Subcutaneous abdominal adipose tissue (tissue), 5 donors: ENCODE results near the gene NEDD4.
"Not testable (repeated sequence)": the region's sequence is repeated elsewhere in the genome, so short reads cannot be mapped to it uniquely, and the experiment has no call there.

Experiments
- H3K27ac ChIP-seq: one replicate; pipeline ENCODE4 v1.7.0; 2013; ENCODE audit warnings: low read depth, mild to moderate bottlenecking, inconsistent platforms, low read length, moderate library complexity
- H3K27me3 ChIP-seq, 5 donors: one replicate each; pipeline ENCODE4 v1.7.0; 2013; ENCODE audit warnings: low read length in 5 of 5, inconsistent platforms in 1 of 5; ENCODE audit not compliant: control insufficient read depth in 5 of 5, insufficient read depth in 4 of 5
- H3K36me3 ChIP-seq, 5 donors: one replicate each; pipeline ENCODE4 v1.7.0; 2013; ENCODE audit warnings: low read length in 5 of 5; ENCODE audit not compliant: control insufficient read depth in 5 of 5, insufficient read depth in 5 of 5
- H3K4me1 ChIP-seq, 5 donors: one replicate each; pipeline ENCODE4 v1.7.0; 2013; ENCODE audit warnings: low read length in 5 of 5, mild to moderate bottlenecking in 3 of 5, moderate library complexity in 1 of 5; ENCODE audit not compliant: control insufficient read depth in 5 of 5, insufficient read depth in 5 of 5
- H3K4me3 ChIP-seq, 5 donors: one replicate each; pipeline ENCODE4 v1.7.0; 2013; ENCODE audit warnings: low read length in 5 of 5, low read depth in 1 of 5
- H3K9ac ChIP-seq, 5 donors: one replicate each; pipeline ENCODE4 v1.7.0; 2013; ENCODE audit warnings: low read length in 5 of 5, mild to moderate bottlenecking in 4 of 5, moderate library complexity in 3 of 5
- H3K9me3 ChIP-seq, 5 donors: one replicate each; pipeline ENCODE4 v1.7.0; 2013; ENCODE audit warnings: low read length in 5 of 5; ENCODE audit not compliant: control insufficient read depth in 5 of 5
- donor health status: healthy.
- donor health status: healthy.
- donor health status: healthy.
- donor health status: healthy.
- donor health status: healthy.

Gene NEDD4

DNA sequence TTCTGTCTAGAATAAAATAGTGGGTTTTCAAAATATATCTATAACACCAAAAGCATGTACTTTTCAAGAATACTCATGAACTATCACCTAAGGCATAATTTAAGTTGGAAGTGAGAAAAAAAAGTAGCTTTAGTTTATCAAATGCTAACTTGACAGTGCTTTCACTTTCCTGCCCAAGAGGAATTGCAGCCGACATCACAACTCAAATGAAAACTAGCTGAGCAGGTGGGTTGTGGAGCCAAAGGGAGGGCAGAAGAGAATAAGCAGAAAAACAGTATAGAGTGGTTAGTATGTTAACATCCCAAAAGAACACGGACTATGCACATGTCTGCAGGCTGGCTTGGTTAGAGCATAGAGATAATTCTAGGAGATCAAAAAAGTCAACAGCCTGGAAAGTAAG, 120.9 kb downstream of the NEDD4 start:
- Histone ChIP-seq H3K4me3 (no peak overlapping the region), H3K9ac (no peak overlapping the region), H3K27me3 (no peaks in the 10 kb centered on the region)

DNA sequence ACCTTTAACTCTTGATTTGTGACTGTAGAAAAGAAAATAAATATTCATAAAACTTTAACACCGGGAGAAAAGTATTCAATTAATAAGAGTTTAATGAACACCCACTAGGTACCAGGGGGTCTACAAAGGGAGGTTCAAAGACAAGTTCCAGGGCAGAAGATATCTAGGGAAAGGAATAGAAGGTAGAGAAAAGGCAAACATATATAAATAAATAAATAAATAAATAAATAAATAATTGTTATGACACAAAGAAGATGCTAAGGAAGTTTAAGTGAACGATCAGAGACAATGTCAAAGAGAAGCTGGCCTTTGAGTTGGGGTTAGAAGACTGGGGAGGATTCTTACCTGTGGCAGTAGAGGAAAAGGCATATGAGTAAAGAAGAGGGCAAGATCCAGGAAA, 123.8 kb downstream of the NEDD4 start:
- H3K27ac ChIP-seq = no peak overlapping the region

More for the DNA sequence above, 120.9 kb downstream of the NEDD4 start:
- peaks cover 0 to 5% (median 0%) of the 10 kb centered on the region in 5 donors for H3K36me3 ChIP-seq
- no peaks in the 10 kb centered on the region for H3K9me3 ChIP-seq
- no peak overlapping the region for H3K27ac ChIP-seq
- no peaks in the 10 kb centered on the region for H3K4me1 ChIP-seq

DNA sequence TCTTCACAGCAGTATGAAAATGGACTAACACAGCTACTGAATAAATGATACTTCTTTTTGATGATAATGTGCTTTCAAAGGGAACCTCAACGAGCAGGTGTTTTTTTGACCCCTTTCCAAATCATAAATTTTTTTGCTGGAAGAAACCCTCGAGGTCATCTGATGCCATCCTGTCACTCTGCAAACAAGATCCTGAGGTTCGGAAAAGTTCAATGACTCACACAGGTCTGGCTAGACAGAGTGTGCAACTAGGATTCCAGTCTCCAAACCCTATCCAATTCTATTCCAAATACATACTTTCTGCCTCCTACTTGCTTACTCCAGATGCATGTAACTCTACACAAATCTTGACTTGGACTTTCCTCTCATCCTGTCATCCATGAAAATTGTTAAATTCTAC, 124.7 kb downstream of the NEDD4 start:
- Histone ChIP-seq H3K9ac (no peak overlapping the region), H3K36me3 (peaks cover 0 to 5% (median 0%) of the 10 kb centered on the region in 5 donors), H3K4me1 (no peaks in the 10 kb centered on the region), H3K27me3 (no peaks in the 10 kb centered on the region), H3K27ac (no peak overlapping the region), H3K4me3 (no peak overlapping the region), H3K9me3 (no peaks in the 10 kb centered on the region)

More for the DNA sequence above, 123.8 kb downstream of the NEDD4 start:
- H3K36me3 ChIP-seq = peaks cover 0 to 5% (median 0%) of the 10 kb centered on the region in 5 donors
- no peaks in the 10 kb centered on the region for H3K9me3 ChIP-seq
- H3K27me3 ChIP-seq = no peaks in the 10 kb centered on the region
- no peak overlapping the region for H3K4me3 ChIP-seq
- no peaks in the 10 kb centered on the region for H3K4me1 ChIP-seq
- no peak overlapping the region for H3K9ac ChIP-seq

DNA sequence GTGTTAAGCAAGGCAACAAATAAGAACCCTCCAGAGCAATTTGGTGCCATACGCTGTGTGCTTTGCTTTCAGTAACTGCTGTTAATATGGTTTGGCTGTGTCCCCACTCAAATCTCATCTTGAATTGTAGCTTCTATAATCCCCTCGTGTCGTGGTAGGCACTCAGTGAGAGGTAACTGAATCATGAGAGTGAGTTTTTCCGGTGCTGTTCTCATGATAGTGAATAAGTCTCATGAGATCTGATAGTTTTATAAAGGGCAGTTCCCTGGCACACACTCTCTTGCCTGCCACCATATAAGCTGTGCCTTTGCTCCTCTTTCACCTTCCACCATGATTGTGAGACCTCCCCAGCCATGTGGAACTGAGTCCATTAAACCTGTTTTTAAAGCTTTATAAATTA, 125.1 kb downstream of the NEDD4 start:
- H3K27ac ChIP-seq, H3K9me3 ChIP-seq, H3K9ac ChIP-seq, H3K4me3 ChIP-seq, H3K4me1 ChIP-seq, H3K36me3 ChIP-seq, H3K27me3 ChIP-seq: not testable (repeated sequence)

DNA sequence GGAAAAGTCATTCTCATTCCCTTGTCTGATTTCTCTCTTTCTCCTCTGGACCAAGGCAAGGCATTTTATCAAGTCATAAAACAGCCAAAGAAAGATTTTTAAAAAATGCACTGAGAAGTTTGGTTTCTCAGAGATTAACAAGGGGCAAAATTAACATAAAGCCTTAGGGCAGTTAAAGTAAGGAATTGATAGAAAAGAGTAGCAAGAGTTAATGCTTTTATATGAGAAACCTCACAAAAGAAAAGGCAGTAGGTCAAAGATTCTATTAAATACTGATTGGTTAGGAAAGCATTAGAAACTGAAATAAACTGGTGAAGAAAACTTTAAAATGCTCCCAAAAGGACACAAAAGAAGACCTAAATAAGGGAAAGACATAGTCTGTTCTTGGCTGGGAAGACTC, 129.5 kb downstream of the NEDD4 start:
- Histone ChIP-seq H3K9ac (no peak overlapping the region), H3K4me3 (no peak overlapping the region), H3K9me3 (no peaks in the 10 kb centered on the region), H3K27ac (no peak overlapping the region), H3K4me1 (no peaks in the 10 kb centered on the region), H3K27me3 (no peaks in the 10 kb centered on the region), H3K36me3 (peaks cover 9 to 19% (median 14%) of the 10 kb centered on the region in 5 donors)

DNA sequence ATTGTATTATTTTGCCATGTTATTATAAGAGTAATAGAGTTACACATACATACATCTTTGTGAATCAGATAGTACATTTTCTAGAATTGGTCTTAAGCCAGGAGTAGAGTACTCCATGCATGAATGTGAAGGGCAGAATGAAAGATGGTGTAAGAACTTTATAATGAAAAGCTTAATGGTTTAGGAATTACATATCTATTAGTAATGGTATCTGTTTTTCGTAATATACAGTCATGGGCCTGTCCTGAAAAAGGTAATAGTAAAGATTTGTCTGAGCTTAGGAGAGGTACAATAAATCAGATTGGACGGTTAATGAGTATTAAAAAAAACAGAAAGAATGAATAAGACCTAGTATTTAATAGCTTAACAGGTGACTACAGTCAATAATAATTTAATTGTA, 132.3 kb downstream of the NEDD4 start:
- Histone ChIP-seq H3K9me3 (no peaks in the 10 kb centered on the region), H3K4me1 (no peaks in the 10 kb centered on the region), H3K27me3 (no peaks in the 10 kb centered on the region), H3K4me3 (no peak overlapping the region), H3K9ac (no peak overlapping the region), H3K27ac (no peak overlapping the region), H3K36me3 (peaks cover 10 to 30% (median 24%) of the 10 kb centered on the region in 5 donors)

DNA sequence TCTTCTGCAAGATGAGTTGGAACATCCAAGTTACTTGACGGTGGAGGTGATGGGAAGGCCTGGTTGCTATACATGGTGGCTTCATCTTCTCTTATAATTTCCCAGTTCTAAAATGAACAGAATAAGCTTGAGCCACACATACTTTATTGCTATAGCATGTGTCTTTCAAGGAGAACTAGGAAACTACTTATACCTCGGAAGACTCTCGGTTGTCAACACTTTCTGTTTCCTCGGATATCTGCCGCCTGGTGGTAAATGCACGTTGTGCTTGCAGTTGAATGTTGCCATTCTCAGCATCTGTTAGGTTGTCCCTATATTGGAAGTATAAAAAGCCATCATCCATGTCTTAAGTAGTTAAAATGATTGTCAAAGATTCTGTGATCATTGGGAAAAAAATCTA, 132.9 kb downstream of the NEDD4 start:
- Histone ChIP-seq H3K9me3 (no peaks in the 10 kb centered on the region), H3K4me1 (no peaks in the 10 kb centered on the region), H3K36me3 (peaks cover 10 to 36% (median 31%) of the 10 kb centered on the region in 5 donors), H3K27ac (no peak overlapping the region), H3K27me3 (no peaks in the 10 kb centered on the region), H3K9ac (no peak overlapping the region), H3K4me3 (no peak overlapping the region)

DNA sequence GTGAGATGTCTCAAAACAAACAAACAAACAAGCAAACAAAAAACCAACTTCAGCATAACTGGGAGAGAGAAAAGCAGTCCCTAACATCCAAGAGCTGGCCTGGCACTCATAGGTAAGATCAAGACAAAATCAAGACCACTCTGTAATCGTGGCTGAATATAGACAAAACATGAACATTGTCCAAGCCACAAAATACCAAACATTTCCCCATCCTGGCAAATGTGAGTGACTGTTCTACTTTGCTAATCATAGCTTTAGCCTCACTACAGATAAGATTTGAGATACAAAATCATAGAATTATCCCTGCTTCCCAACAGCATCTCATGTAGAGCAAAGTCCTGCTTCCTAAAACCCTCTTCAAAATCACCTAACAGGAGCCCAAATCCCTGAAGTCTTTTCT, 133.7 kb downstream of the NEDD4 start:
- no peak overlapping the region for H3K9ac ChIP-seq
- H3K4me1 ChIP-seq = no peaks in the 10 kb centered on the region
- H3K36me3 ChIP-seq = peaks cover 15 to 44% (median 38%) of the 10 kb centered on the region in 5 donors
- no peaks in the 10 kb centered on the region for H3K9me3 ChIP-seq
- H3K27me3 ChIP-seq = no peaks in the 10 kb centered on the region
- no peak overlapping the region for H3K4me3 ChIP-seq
- H3K27ac ChIP-seq = no peak overlapping the region

DNA sequence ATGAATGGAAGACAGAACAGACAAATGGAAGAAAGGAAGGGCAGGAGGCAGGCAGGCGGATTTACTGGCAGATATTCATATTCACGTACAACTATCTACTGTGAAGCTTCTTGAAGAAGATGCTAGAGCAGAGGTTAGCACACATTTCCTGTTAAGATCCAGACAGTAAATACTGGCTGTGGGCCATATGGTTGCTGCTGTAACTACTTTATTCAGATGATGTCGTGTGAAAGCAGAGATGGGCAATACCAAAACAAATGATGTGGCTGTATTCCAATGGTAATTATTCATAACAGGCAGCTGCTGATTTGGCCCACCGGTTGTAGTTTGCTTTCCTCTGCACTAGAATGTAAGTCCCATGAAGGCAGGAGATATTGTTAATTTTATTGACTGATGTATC, 134.8 kb downstream of the NEDD4 start:
- Histone ChIP-seq H3K9ac (no peak overlapping the region), H3K27me3 (no peaks in the 10 kb centered on the region), H3K36me3 (peaks cover 20 to 49% (median 42%) of the 10 kb centered on the region in 5 donors), H3K9me3 (no peaks in the 10 kb centered on the region), H3K4me3 (no peak overlapping the region), H3K4me1 (no peaks in the 10 kb centered on the region), H3K27ac (no peak overlapping the region)

DNA sequence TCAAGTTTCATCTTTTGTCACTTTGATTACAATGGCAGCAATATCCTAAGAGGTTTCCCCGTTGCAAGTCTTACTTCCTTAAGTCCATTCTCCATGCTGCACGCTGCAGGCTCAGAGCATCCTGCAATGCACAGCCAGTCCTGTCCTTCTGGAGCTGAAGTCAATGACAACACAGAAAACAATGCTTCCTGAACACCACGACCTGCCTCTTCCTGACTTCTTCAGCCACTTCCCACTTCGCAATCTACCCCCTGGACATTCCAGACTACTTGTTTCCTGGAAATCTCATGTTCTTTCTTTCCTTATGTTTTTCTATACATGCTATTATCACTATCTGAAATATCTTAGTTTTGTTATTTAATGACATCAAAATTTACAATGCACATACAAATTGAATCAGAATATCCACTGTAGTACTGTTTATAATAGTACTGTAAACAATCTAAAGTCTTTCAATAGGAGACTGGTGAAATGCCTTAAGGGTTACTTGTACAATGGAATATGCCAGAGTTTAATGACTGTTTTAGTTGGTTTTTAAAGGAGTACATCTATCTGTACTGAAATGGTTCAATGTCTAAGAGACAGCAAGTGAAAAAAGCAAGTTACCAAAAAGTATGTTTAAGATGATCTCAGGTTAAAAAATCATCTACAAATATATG, 136.8 kb downstream of the NEDD4 start:
- H3K4me3 ChIP-seq = no peak overlapping the region
- peaks cover 20 to 49% (median 42%) of the 10 kb centered on the region in 5 donors for H3K36me3 ChIP-seq
- H3K4me1 ChIP-seq = no peaks in the 10 kb centered on the region
- H3K9me3 ChIP-seq = no peaks in the 10 kb centered on the region
- H3K27ac ChIP-seq = no peak overlapping the region
- H3K27me3 ChIP-seq = no peaks in the 10 kb centered on the region
- no peak overlapping the region for H3K9ac ChIP-seq
